Right lung (tissue), 5 donors: ENCODE results near the gene SBNO2. TPM values are rescaled to one million over a fixed set of nuclear protein-coding genes. Genes with fewer than 3 reads are reported as not detected.

Source experiments
- DNase-seq, 2 donors: peaks; one replicate each; pipeline ENCODE4 v3.0.0-alpha.2; 2013
- polyA plus RNA-seq, 5 donors: library from polyadenylated mRNA; unstranded; fragments of 120-200 nt; gene quantifications; one replicate each; pipeline versions ENCODE4 v1.2.1 to v1.2.3, GENCODE V29; 2013; ENCODE audit warnings: inconsistent platforms in 1 of 5, low replicate concordance in 1 of 5; ENCODE audit not compliant: insufficient read length in 5 of 5, insufficient read depth in 1 of 5

The SBNO2 gene
- polyA plus RNA-seq, 5 donors: 16.7 to 26.3 (median 17.9) TPM

DNA sequence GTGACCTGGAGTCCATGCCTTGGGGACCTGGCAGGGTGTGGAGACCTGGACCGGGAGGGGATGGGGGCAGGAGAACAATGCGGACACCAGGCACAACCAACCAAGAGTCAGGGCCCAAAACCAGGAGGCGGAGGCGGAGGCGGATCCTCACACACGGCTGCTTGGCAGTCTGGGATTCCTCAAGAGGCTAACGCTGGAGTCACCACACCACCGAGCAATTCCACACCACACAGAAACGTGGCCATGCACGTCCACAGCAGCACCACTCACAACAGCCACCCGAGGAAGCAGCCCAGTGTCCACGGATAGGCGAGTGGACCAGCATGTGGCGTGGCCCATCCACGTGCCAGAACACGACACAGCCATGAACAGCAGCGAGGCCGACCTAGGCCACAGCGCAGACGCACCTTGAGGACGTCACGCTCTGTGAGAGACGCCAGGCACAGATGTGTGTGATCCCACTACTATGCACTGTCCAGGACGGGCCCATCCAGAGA, 17.7 kb downstream of the SBNO2 start:
- DNase-seq: no peak

GRCh38 chr19:1155352-1156304, 18.4 kb downstream of the SBNO2 start:
- no peak for DNase-seq

DNA sequence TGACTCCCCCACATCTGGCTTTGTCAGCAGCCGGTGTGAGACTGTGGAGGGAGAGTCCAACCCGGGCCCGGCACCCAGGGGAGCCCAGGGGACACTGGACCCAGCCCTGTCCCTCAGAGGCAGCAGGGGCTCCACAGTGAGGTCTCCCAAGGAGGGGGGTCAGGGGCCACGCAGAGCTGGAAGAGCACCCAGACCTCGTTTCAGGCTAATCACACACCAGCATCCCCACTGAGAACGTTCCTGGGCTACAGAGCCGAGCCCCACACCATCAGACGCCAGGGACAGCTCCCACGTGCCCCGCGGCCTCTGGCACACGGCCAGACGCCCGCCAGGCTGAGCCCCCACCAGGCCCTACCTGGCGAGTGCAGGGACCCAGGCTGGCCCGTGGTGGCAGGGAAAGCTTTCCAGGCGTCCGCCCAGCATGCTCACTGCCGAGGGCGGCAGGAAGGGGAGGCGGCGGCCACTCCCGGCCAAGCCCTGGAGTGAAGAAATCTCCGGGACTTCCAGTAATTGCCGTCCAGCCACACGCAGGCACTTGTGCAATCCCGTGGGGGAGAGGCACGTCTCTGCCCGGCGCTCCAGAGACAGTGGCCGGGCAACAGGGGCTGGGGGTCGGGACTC, 19.2 kb downstream of the SBNO2 start:
- DNase-seq: peak; percentile 81 to 83

- no peak for DNase-seq
Measured at GRCh38 chr19:1153891-1154730, 20.0 kb downstream of the SBNO2 start.

GRCh38 chr19:1151917-1152587, 22.0 kb downstream of the SBNO2 start:
- no peak for DNase-seq

GRCh38 chr19:1151037-1151724, 22.9 kb downstream of the SBNO2 start:
- no peak for DNase-seq

- no peak for DNase-seq
Measured at GRCh38 chr19:1150333-1151036, 23.6 kb downstream of the SBNO2 start.

DNA sequence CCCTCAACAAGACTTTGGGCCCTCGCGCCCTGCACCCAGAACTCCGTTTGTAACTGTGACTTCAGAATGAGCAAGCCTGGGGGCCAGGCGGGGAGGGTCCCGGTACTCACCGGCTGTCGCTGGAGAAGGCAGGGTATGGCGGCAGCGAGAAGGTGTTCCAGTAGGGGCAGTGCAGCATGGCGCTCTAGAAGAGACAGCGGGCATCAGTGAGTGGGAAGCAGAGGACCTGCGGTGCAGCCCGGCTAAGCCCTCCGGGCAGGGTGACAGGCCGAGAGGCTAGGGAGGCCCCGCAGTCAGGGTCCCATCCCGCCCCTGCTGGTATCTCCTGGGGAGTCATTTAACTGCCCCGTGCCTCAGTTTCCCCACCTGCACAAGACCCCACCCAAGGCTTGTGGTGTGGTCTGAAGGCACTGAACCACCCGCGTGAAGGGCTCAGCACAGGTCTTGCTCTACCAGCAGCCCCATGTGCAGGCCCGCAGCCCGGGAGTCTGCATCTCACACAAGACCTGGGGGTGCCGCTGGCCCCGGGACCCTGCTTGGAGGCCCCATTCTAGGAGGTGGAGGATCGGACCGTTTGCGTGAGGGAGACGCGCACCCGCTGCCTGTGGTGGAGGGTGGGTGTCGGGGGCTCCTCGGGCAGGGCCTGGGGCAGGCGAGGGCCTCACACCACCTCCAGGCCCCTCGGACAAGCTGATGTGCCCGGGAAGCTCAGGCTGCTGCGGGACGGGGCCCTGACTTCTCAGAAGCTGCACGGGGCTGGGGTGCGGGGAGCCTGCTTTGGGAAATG, 24.6 kb downstream of the SBNO2 start:
- no peak for DNase-seq

DNA sequence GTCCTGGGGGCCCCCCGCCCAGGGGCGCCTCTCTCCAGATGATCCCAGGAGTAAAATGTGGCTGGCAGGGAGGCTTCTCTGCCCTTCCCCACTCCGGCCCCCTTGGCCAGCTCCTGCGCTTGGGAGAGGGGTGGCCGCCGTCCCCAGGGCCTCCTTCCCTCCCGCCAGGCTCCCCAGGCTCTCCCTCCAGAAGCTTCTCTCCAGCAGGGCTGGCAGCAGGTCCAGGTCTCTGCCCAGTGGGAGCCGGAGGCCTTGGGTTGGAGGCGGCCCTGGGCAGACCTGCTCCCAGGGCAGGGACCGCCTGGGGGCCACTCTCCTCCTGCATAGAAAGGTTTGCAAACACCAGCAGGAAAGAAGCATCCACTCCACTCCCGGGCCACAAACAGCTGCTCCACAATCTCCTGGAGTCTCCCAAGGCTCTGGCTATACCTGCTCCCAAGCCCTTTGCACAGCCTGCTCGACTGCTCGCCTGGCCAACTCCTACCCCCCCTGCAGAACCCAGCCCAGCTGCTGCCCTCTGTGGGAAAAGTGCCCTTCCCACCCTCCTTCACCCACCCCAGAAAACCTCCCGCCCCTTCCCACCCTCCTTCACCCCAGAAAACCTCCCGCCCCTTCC, 26.0 kb downstream of the SBNO2 start:
- DNase-seq: no peak

- DNase-seq: no peak
Measured at GRCh38 chr19:1146858-1147780, 26.9 kb downstream of the SBNO2 start.

DNA sequence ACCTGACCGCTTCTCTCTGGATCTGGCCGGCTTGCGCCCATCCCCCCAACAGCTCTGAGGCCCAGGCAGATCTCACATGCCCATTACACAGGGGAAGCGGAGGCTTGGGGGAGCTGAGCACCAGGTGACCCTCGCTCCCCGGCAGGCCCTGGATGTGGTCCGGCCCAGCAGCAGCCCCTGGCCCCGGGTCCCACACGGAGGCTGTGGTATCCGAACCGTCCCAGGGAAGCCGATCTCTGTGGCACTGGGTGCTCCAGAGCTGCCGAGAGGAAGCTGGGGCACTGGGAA, 27.7 kb downstream of the SBNO2 start:
- DNase-seq: no peak

DNA sequence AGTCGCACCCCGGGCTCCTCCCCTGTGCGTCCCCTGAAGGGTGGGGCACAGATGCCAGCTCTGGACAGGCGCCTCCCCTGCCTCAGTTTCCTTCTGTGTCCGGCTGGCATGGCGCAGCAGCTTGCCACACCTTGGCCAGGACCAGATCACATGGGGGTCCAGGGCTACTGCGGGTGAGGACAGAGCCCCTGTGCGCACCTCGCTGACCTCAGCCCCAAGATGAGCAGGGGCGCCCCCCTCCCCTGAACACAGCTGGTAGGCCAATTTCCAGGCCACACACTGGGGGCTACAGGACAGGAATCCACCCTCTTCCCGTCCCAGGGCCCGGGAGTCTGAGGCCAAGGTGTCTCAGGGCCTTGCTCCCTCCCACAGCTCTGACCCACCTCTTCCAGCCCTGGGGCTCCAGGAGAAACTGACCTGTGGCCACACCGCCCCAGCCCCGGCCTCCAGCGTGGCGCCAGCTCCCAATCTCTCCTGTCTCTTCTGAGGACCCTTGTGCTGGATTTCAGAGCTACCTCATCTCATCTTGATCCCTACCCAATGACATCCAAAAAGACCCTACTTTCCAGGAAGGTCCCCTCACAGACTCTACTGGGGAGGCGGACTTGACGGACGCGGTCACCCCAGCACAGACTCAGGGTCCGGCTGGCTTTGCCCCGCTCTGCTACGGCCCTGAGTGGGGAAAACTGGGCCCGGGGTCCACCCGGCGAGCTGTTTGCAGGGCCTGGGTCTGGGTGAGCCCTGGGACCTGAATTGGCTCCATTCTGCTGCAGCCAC, 28.2 kb downstream of the SBNO2 start:
- DNase-seq: no peak

GRCh38 chr19:1144741-1145140, 29.3 kb downstream of the SBNO2 start:
- DNase-seq: no peak

- DNase-seq: no peak
Measured at GRCh38 chr19:1143828-1144399, 30.2 kb downstream of the SBNO2 start.

- no peak for DNase-seq
Measured at GRCh38 chr19:1141944-1142343, 32.1 kb downstream of the SBNO2 start.

DNA sequence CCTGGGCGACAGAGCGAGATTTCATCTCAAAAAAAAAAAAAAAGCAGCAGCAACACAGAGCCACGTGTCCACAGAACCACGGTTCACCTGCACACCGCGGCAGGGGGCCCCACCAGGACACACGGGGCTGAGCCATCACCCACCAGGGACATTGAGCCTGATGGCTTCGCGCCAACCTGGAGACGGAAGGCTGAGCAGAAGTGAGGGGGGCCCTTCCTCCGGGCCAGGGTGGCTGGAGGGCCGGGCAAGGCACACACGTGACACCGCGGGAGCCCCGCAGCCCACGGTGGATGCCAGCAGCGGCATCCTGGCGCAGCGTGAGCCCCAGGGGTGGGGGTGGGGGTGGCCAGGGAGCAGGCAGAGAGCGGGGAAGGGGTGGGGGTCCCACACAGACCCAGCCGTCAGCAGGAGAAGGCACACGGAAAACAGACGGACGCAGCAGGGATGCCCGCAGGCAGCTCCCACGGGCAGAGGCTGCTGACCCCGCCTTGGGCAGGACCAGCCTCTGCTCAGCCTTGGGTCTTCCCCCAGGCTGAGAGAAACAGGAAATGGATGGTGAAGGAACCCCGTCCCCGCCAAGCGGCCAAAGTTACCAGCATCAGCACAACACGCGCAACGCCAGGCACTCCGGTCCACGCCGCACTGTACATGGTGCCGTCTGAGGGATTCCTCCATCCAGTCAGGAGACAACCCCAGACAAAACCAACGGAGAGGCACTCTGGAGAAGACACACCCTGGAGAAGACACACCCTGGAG, 33.6 kb downstream of the SBNO2 start:
- no peak for DNase-seq
